ENCODE data around the gene SIPA1. TPM values are rescaled to one million over a fixed set of nuclear protein-coding genes. Genes with fewer than 3 reads are reported as not detected.
A peak's percentile ranks its signal among the peaks of the same experiment; 100 is the strongest.

Gene SIPA1
- total and polyA plus RNA-seq, 2 of the 13 experiments (the other 11 are each of a cell fraction or from before 2014, with no cell fraction given) = 5.8 to 7.7 TPM

DNA sequence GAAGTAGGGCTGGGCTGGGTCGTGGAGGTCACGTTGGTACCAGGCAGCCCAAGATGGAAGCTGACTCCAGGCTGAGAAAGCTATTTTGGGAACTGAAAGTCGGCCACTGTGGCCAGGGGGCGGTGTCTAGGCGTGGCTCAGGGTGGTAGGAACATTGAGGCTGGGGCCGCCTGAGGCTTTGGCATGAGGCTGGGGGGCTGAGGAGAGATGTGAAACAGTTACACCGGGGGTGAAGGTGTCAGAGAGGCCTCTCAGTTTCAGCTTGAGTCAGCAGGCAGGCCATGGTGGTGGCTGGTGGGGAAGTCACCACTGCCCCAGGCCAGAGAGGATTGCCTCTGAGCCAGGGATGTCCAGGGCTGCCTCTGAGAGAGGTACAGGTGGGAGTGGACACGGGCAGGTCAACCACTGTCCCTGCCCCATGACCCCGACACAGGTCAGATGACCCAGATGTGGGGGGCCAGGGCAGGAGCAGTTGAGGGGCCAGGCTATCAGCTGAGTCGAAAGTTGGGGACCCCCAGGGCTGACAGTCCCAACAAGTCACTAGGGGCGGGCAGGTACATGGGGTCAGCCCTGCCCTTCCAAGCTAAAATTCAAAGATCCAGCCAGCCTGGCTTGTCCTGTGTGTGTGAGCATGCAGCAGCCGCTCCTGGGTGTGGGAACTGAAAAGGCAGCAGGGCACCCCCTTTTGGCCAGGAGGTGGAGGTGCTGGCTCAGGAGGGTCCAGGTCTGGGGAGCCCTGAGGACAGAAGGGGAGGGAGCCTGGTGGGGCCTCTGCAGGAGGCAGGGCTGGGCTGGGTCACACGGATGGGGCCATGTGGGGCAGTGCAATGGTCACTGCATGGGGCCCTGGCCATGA lies 49.5 kb upstream of the SIPA1 start (continued):
- TF ChIP-seq, protein P1, sequence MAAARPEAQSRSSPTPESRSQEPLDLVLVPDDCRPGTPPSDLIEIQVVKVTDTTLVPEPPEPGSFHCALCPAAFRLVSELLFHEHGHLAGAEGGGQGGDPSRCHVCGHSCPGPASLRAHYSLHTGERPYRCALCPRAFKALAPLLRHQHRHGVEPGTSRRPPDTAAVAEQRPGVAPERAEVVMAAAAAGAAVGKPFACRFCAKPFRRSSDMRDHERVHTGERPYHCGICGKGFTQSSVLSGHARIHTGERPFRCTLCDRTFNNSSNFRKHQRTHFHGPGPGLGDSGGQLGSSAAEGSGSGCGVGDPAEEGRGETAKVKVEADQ (CRISPR knock-in tag; IDR thresholded peaks at IDR 0.05; ENCODE audit: borderline replicate concordance) = no peak
- TF ChIP-seq, protein P2, sequence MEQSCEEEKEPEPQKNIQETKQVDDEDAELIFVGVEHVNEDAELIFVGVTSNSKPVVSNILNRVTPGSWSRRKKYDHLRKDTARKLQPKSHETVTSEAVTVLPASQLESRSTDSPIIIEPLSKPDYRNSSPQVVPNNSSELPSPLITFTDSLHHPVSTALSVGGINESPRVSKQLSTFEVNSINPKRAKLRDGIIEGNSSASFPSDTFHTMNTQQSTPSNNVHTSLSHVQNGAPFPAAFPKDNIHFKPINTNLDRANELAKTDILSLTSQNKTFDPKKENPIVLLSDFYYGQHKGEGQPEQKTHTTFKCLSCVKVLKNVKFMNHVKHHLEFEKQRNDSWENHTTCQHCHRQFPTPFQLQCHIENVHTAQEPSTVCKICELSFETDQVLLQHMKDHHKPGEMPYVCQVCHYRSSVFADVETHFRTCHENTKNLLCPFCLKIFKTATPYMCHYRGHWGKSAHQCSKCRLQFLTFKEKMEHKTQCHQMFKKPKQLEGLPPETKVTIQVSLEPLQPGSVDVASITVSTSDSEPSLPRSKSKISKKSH (CRISPR knock-in tag; IDR thresholded peaks at IDR 0.05; ENCODE audit: borderline replicate concordance) = no peak
- TF ChIP-seq NONO (IDR thresholded peaks at IDR 0.05) (no peak), NONO (CRISPR knock-in tag; conservative IDR thresholded peaks at IDR 0.05) (0 out of 2 replicates have a peak, but pooled peaks have one; percentile 40), MED1 (CRISPR knock-in tag; IDR thresholded peaks at IDR 0.05) (no peak), ZNF501 (CRISPR knock-in tag; IDR thresholded peaks at IDR 0.05) (no peak), STAT5B (CRISPR knock-in tag; IDR thresholded peaks at IDR 0.05) (no peak), RXRB (CRISPR knock-in tag; IDR thresholded peaks at IDR 0.05; ENCODE audit: borderline replicate concordance) (peak; percentile 19; the same call in 1 of the 2 replicates)
